K562 (cell line): ENCODE data around the gene RNF150. TPM values are rescaled to one million over a fixed set of nuclear protein-coding genes. Genes with fewer than 3 reads are reported as not detected.
A peak's percentile ranks its signal among the peaks of the same experiment; 100 is the strongest.

Experiments
- ATAC-seq: fragments of 200-7000 bp; cut with Tn5 transposase; 3 replicates; pipeline ENCODE4 v1.9.1; 2020; ENCODE audit warnings: moderate library complexity
- BruUV-seq: library from RNA; stranded (reverse); fragments of 400-500 nt; replicated peaks from 2 replicates; lab custom pipeline; 2021; lab: Mats Ljungman, UMichigan
- CTCF ChIA-PET: fragments of 300-600 bp; formaldehyde crosslinking; extraction: SDS; loops from one replicate; lab custom pipeline; 2021; ENCODE audit warnings: low intra/inter-chr PET ratio; lab: Yijun Ruan, JAX
- POLR2A ChIA-PET: fragments of 300-600, 350-650 bp; sonication (Branson Sonifier 250); formaldehyde crosslinking; extraction: SDS; loops from one replicate; lab custom pipeline; 2021; ENCODE audit warnings: antibody characterized with exemption, inconsistent platforms; lab: Yijun Ruan, JAX
- DNase-seq, 4 experiments: peaks; one replicate each; pipeline versions ENCODE4 v3.0.0 to v3.0.0-alpha.2; 2011 to 2018; ENCODE audit warnings: low spot score in 3 of 4, mixed read lengths in 3 of 4; ENCODE audit errors: extremely low read depth in 1 of 4
- FAIRE-seq: peaks from 2 replicates; lab custom pipeline; 2011; peaks lifted over from hg19 to GRCh38; lab: Jason Lieb, UNC
- H2AFZ ChIP-seq: 2 replicates; pipeline ENCODE4 v1.6.0; 2011; ENCODE audit warnings: low read depth, low read length, control low read depth, inconsistent platforms
- H3K27ac ChIP-seq: fragments of 200-600 bp; 3 replicates; pipeline ENCODE4 v1.8.0; 2011; ENCODE audit warnings: low read depth, mild to moderate bottlenecking, control low read depth, inconsistent platforms, low read length, moderate library complexity, mixed read lengths; ENCODE audit errors: extremely low read depth
- H3K27me3 ChIP-seq, 2 experiments: fragments of 300-600 bp in 1 of 2; 2 replicates in 1 of 2; 3 replicates in 1 of 2; pipeline versions ENCODE4 v1.6.0 to v1.8.0; 2011; ENCODE audit warnings: inconsistent platforms in 2 of 2, low read length in 2 of 2, mild to moderate bottlenecking in 1 of 2, mixed read lengths in 1 of 2, moderate library complexity in 1 of 2; ENCODE audit not compliant: control insufficient read depth in 2 of 2, insufficient read depth in 2 of 2
- H3K36me3 ChIP-seq: fragments of 300-600 bp; 3 replicates; pipeline ENCODE4 v1.8.0; 2011; ENCODE audit warnings: mild to moderate bottlenecking, low read length, inconsistent platforms; ENCODE audit not compliant: control insufficient read depth, insufficient read depth
- H3K4me1 ChIP-seq, 2 experiments: fragments of 200-600 bp in 1 of 2; replicated peaks in 1 of 2; 2 replicates in 1 of 2; 3 replicates in 1 of 2; pipeline versions ENCODE4 v1.5.1 to v1.8.0; 2011; ENCODE audit warnings: inconsistent platforms in 2 of 2, low read length in 2 of 2, mild to moderate bottlenecking in 1 of 2, mixed read lengths in 1 of 2, moderate library complexity in 1 of 2; ENCODE audit not compliant: control insufficient read depth in 2 of 2, insufficient read depth in 2 of 2
- H3K4me2 ChIP-seq: 2 replicates; pipeline ENCODE4 v1.6.1; 2011; ENCODE audit warnings: low read length, control low read depth, inconsistent platforms, mixed read lengths; ENCODE audit not compliant: insufficient read depth
- H3K4me3 ChIP-seq: fragments of 200-600 bp; sonication (generic), shearing (Covaris generic); 2 replicates; pipeline ENCODE4 v1.5.1; 2016; ENCODE audit warnings: control low read depth, inconsistent platforms
- H3K79me2 ChIP-seq: fragments of 200-600 bp; 3 replicates; pipeline ENCODE4 v1.8.0; 2011; ENCODE audit warnings: low read length, inconsistent platforms; ENCODE audit not compliant: control insufficient read depth, insufficient read depth
- H3K9ac ChIP-seq, 2 experiments: 2 replicates each; pipeline versions ENCODE4 v1.6.0 to v1.6.1; 2011; ENCODE audit warnings: low read depth in 2 of 2, low read length in 2 of 2, control low read depth in 1 of 2, inconsistent platforms in 1 of 2, mild to moderate bottlenecking in 1 of 2, mixed read lengths in 1 of 2; ENCODE audit not compliant: insufficient read depth in 1 of 2
- H3K9me1 ChIP-seq: one replicate; pipeline ENCODE4 v1.6.0; 2011; ENCODE audit warnings: inconsistent platforms, mild to moderate bottlenecking, low read length, moderate library complexity; ENCODE audit not compliant: control insufficient read depth, insufficient read depth
- H3K9me3 ChIP-seq: replicated peaks from 2 replicates; pipeline ENCODE4 v1.5.1; 2011; ENCODE audit warnings: low read depth, low read length, inconsistent platforms; ENCODE audit not compliant: control insufficient read depth, insufficient read depth
- H4K20me1 ChIP-seq: replicated peaks from 2 replicates; pipeline ENCODE4 v1.6.1; 2011; ENCODE audit warnings: low read length, inconsistent platforms, mixed read lengths; ENCODE audit not compliant: control insufficient read depth, insufficient read depth
- CHCHD3 ChIP-seq: fragments of 250-450 bp; sonication (Bioruptor Pico); IDR thresholded peaks from 2 replicates; pipeline ENCODE4 v2.1.2; 2022; ENCODE audit warnings: mild to moderate bottlenecking
- CTCF ChIP-seq, 3 experiments: IDR thresholded peaks in 2 of 3; conservative IDR thresholded peaks in 1 of 3; 2 replicates each; pipeline ENCODE4 v1.5.1; 2011 to 2012; ENCODE audit warnings: low read length in 3 of 3, mild to moderate bottlenecking in 3 of 3, control low read depth in 2 of 3, improper control_type of control experiment in 1 of 3, inconsistent platforms in 1 of 3, low read depth in 1 of 3, mixed read lengths in 1 of 3, moderate library complexity in 1 of 3; ENCODE audit not compliant: insufficient read depth in 2 of 3
- DEAF1 ChIP-seq: fragments of 450-650 bp; formaldehyde crosslinking; IDR thresholded peaks from 2 replicates; pipeline ENCODE4 v1.4.0; 2020; ENCODE audit warnings: mild to moderate bottlenecking, moderate library complexity
- EP300 ChIP-seq: IDR thresholded peaks from 2 replicates; pipeline ENCODE4 v1.6.1; 2012; ENCODE audit warnings: low read length, improper control_type of control experiment
- MTA2 ChIP-seq: fragments of 450-650 bp; IDR thresholded peaks from 2 replicates; pipeline ENCODE4 v1.6.1; 2016; ENCODE audit warnings: low read depth
- NFYB ChIP-seq: IDR thresholded peaks from 2 replicates; pipeline ENCODE4 v1.6.1; 2011; ENCODE audit warnings: mild to moderate bottlenecking, moderate library complexity; ENCODE audit not compliant: insufficient read length; ENCODE audit errors: extremely low read depth
- RAD21 ChIP-seq, 2 experiments: fragments of 250-450 bp in 1 of 2; fragments of 450-650 bp in 1 of 2; sonication (Bioruptor Pico) in 1 of 2; formaldehyde crosslinking in 1 of 2; IDR thresholded peaks in 1 of 2; conservative IDR thresholded peaks in 1 of 2; 2 replicates each; pipeline versions ENCODE4 v1.4.0 to v1.8.0; 2020 to 2022; ENCODE audit warnings: mild to moderate bottlenecking in 2 of 2, moderate library complexity in 1 of 2
- REST ChIP-seq, 2 experiments: fragments of 450-650 bp; formaldehyde crosslinking in 1 of 2; IDR thresholded peaks; 2 replicates each; pipeline versions ENCODE4 v1.4.0 to v1.6.1; 2014 to 2020; ENCODE audit warnings: mild to moderate bottlenecking in 2 of 2, borderline replicate concordance in 1 of 2, low read depth in 1 of 2
- RFX5 ChIP-seq: IDR thresholded peaks from 2 replicates; pipeline ENCODE4 v1.6.1; 2011; ENCODE audit warnings: low read depth, mild to moderate bottlenecking, improper control_type of control experiment, low read length
- ZFX ChIP-seq: sonication (generic); formaldehyde crosslinking; IDR thresholded peaks from 2 replicates; pipeline ENCODE4 v1.8.0; 2022; ENCODE audit warnings: mild to moderate bottlenecking, missing genetic modification reagents, moderate library complexity
- in situ Hi-C: fragments of 300-500 bp; cut with MboI; formaldehyde crosslinking; loops from 4 replicates; pipeline ENCODE4 v1.15.0; 2018; ENCODE audit warnings: inconsistent platforms, mixed read lengths
- intact Hi-C: fragments of 100-400 bp; cut with micrococcal nuclease; formaldehyde crosslinking; loops from 2 replicates; pipeline ENCODE4 v1.14.2; 2022
- polyA plus RNA-seq, 8 experiments: library from polyadenylated mRNA; depleted of rRNA in 4 of 8; stranded (reverse) in 5 of 8; unstranded in 3 of 8; fragments of >200 nt; fragmentation: Nextera tagmentation in 2 of 8; fragmentation: Illumina TruSeq in 1 of 8; extraction: Ambion mirVana in 2 of 8; extraction: Trizol in 1 of 8; gene quantifications; 2 replicates each; pipeline versions ENCODE4 v1.2.1 to v1.2.3, GENCODE V29; 2011 to 2014; ENCODE audit warnings: inconsistent platforms in 1 of 8, missing spikeins in 1 of 8
- total RNA-seq, 7 experiments: library from RNA; depleted of rRNA in 6 of 7; stranded (reverse); fragments of >200 nt in 6 of 7; fragmentation: Illumina TruSeq in 2 of 7; extraction: Trizol in 2 of 7; gene quantifications; 2 replicates each; pipeline versions ENCODE4 v1.2.1 to v1.2.3, GENCODE V29; 2011 to 2021; ENCODE audit warnings: low replicate concordance in 1 of 7

Gene RNF150
- total and polyA plus RNA-seq, 9 of the 15 experiments (the other 6 are each of a cell fraction or from before 2014, with no cell fraction given), result 0.09 TPM; not detected in 8

- POLR2A ChIA-PET, result no interaction called here
- in situ Hi-C loops, result no loop called here
- Histone ChIP-seq H3K9me1 (no peaks in the 10 kb centered on the region), H3K79me2 (no peaks in the 10 kb centered on the region), H4K20me1 (no peaks in the 10 kb centered on the region), H3K36me3 (no peaks in the 10 kb centered on the region), H3K27ac (no peak overlapping the region), H3K9me3 (no peaks in the 10 kb centered on the region), H3K27me3 (no peaks in the 10 kb centered on the region), H3K9ac (no peak overlapping the region), H3K4me2 (no peak overlapping the region), H3K4me1 (peaks cover 0 to 2% of the 10 kb centered on the region in 2 experiments; a peak in 2 of 5 replicates), H3K4me3 (no peak overlapping the region), H2AFZ (no peak overlapping the region)
- BruUV-seq, result no TSS peak
- FAIRE-seq (peak; percentile 87), ATAC-seq (peak; percentile 69), DNase-seq (peak; percentile 19 to 52 (median 40))
- CTCF ChIA-PET, result no interaction called here
- intact Hi-C loops, result loop anchor here (5.0 kb wide), 3 partner anchors 134 to 1689 kb away; partner anchors contain the start of gene INPP4B
- TF ChIP-seq REST (IDR thresholded peaks at IDR 0.05; ENCODE audit: borderline replicate concordance) (peak; percentile 53; the same call in 1 of the 2 replicates), REST (CRISPR knock-in tag; IDR thresholded peaks at IDR 0.05; ENCODE audit: low read depth) (no peak), NFYB (no peak), EP300 (no peak), RFX5 (peak; percentile 39; the same call in 1 of the 2 replicates), ZFX (CRISPR knock-in tag) (no peak), CTCF (IDR thresholded peaks at IDR 0.05 in 2 of 3, conservative IDR thresholded peaks at IDR 0.05 in 1 of 3; ENCODE audit: insufficient read depth in 2 of 3, low read depth in 1 of 3, low read length in 3 of 3) (peak in 2 of 3 experiments; percentile 28 to 77; a peak in 3 of 6 replicates), MTA2 (no peak), RAD21 (CRISPR knock-in tag; conservative IDR thresholded peaks at IDR 0.05 in 1 of 2, IDR thresholded peaks at IDR 0.05 in 1 of 2) (peak; percentile 57 to 71), DEAF1 (CRISPR knock-in tag) (peak; percentile 45; the same call in 1 of the 2 replicates), CHCHD3 (no peak)
Measured at GRCh38 chr4:141158219-141158618, 24.9 kb upstream of the RNF150 start.
